Upper lobe of left lung (tissue), 6 donors: ENCODE results near the gene TMEM242. TPM values are rescaled to one million over a fixed set of nuclear protein-coding genes. Genes with fewer than 3 reads are reported as not detected.

Experiments used
- ATAC-seq, 2 donors: fragments of 200-7000 bp; cut with Tn5 transposase; one replicate each; pipeline ENCODE4 v1.9.1; 2022; ENCODE audit warnings: mild to moderate bottlenecking in 2 of 2, moderate library complexity in 2 of 2; ENCODE audit not compliant: low FRiP score in 2 of 2
- DNase-seq, 2 donors: peaks; one replicate each; pipeline ENCODE4 v3.0.0-alpha.2; 2019 to 2020
- H3K27ac ChIP-seq, 4 donors: fragments of 200-600 bp; sonication (generic); one replicate each; pipeline ENCODE4 v1.5.1; 2016 to 2019
- H3K27me3 ChIP-seq, 4 donors: fragments of 200-600 bp; sonication (generic); one replicate each; pipeline ENCODE4 v1.5.1; 2017 to 2019
- H3K36me3 ChIP-seq, 4 donors: fragments of 200-600 bp; sonication (generic); one replicate each; pipeline ENCODE4 v1.5.1; 2016 to 2019
- H3K4me1 ChIP-seq, 4 donors: fragments of 200-600 bp; sonication (generic); one replicate each; pipeline ENCODE4 v1.5.1; 2018 to 2019
- H3K4me3 ChIP-seq, 4 donors: fragments of 200-600 bp; sonication (generic); one replicate each; pipeline ENCODE4 v1.5.1; 2017 to 2019; ENCODE audit warnings: mild to moderate bottlenecking in 2 of 4, moderate library complexity in 1 of 4
- H3K9me3 ChIP-seq, 4 donors: fragments of 200-600 bp; sonication (generic); one replicate each; pipeline ENCODE4 v1.5.1; 2018 to 2019
- CTCF ChIP-seq, 6 experiments: fragments of 450-650 bp in 4 of 6; fragments of 200-600 bp in 2 of 6; sonication (generic) in 2 of 6; IDR thresholded peaks; one replicate each; pipeline ENCODE4 v1.5.1; 2016 to 2019; ENCODE audit warnings: antibody characterized with exemption in 6 of 6
- EP300 ChIP-seq, 4 donors: sonication (generic); formaldehyde crosslinking; IDR thresholded peaks; one replicate each; pipeline ENCODE4 v1.5.1; 2017; ENCODE audit warnings: antibody characterized with exemption in 4 of 4, control low read depth in 2 of 4
- POLR2A ChIP-seq, 4 donors: fragments of 450-650 bp; IDR thresholded peaks; one replicate each; pipeline ENCODE4 v1.5.1; 2016 to 2017; ENCODE audit warnings: antibody characterized with exemption in 4 of 4, mild to moderate bottlenecking in 2 of 4
- POLR2AphosphoS5 ChIP-seq, 2 donors: sonication (generic); formaldehyde crosslinking; IDR thresholded peaks; one replicate each; pipeline ENCODE4 v1.5.1; 2017; ENCODE audit warnings: antibody characterized with exemption in 2 of 2
- WGBS, 2 donors: methylation state at CpG; one replicate each; pipeline ENCODE4 v1.1.5; 2017 to 2018; 5-methylcytosine and 5-hydroxymethylcytosine counted together
- total RNA-seq, 6 donors: library from RNA; depleted of rRNA in 4 of 6; stranded (reverse); fragments of >200 nt in 4 of 6; gene quantifications; one replicate each; pipeline versions ENCODE4 v1.1.0 to v1.2.1, GENCODE V29; 2016 to 2021
- donor health status: DM: no; HTN: no; CAD: no; lungs with moderate emphysema.
- donor health status: DM: no; HTN: yes; CAD: no; lungs with severe emphysema.

The TMEM242 gene
- 10 to 100 TPM in 1 of 6 donors, 1 to 10 TPM in 5; 2.1 to 10.8 (median 6.5) TPM for total RNA-seq

- 0 to 1% methylated on average over 17 to 35 of the region's 42 CpGs for WGBS, 2 donors
- H3K9me3 ChIP-seq = no peaks in the 10 kb centered on the region
- ATAC-seq = peak; percentile 99
Observed at GRCh38 chr6:157323255-157323965, at the start of gene TMEM242. TMEM242 (minus strand) TSS chr6:157323519; CDS start chr6:157323499, 20 bp downstream.

GRCh38 chr6:157372501-157373280 is 49.4 kb upstream of the TMEM242 start:
- Histone ChIP-seq H3K27me3 (no peaks in the 10 kb centered on the region), H3K36me3 (no peaks in the 10 kb centered on the region), H3K4me1 (no peaks in the 10 kb centered on the region), H3K27ac (no peak overlapping the region), H3K9me3 (no peaks in the 10 kb centered on the region), H3K4me3 (no peak overlapping the region)
- no peak for TF ChIP-seq CTCF (IDR thresholded peaks at IDR 0.05)
- no peak for TF ChIP-seq EP300 (IDR thresholded peaks at IDR 0.05)
- TF ChIP-seq POLR2AphosphoS5 (IDR thresholded peaks at IDR 0.05) = no peak
- TF ChIP-seq POLR2A (IDR thresholded peaks at IDR 0.05) = no peak
- DNase-seq (no peak), ATAC-seq (no peak)
- WGBS, 2 donors = 91 to 93% methylated on average over 10 of the region's 10 CpGs

More at GRCh38 chr6:157323255-157323965, at the start of gene TMEM242:
- Histone ChIP-seq H3K4me1 (peaks cover 10 to 15% (median 14%) of the 10 kb centered on the region in 4 donors), H3K27ac (peak within 1 kb of the TSS; percentile 91 to 93 (median 92)), H3K27me3 (no peaks in the 10 kb centered on the region), H3K4me3 (peak within 1 kb of the TSS; percentile 56 to 84 (median 81)), H3K36me3 (peaks cover 0 to 15% (median 6%) of the 10 kb centered on the region in 4 donors)
- TF ChIP-seq EP300 (IDR thresholded peaks at IDR 0.05) = peak in 1 of 4 donors; percentile 2
- peak; percentile 18 to 63 (median 47) for TF ChIP-seq CTCF (IDR thresholded peaks at IDR 0.05)
- TF ChIP-seq POLR2AphosphoS5 (IDR thresholded peaks at IDR 0.05) = peak; percentile 82 to 89
- TF ChIP-seq POLR2A (IDR thresholded peaks at IDR 0.05) = peak in 3 of 4 donors; percentile 62 to 91 (median 69)
- peak; percentile 92 to 95 for DNase-seq

GRCh38 chr6:157370755-157371154 is 47.4 kb upstream of the TMEM242 start:
- DNase-seq (no peak), ATAC-seq (no peak)
- 89 to 94% methylated on average over 1 of the region's 1 CpG for WGBS, 2 donors
- no peaks in the 10 kb centered on the region for H3K36me3 ChIP-seq
- no peak for TF ChIP-seq POLR2A (IDR thresholded peaks at IDR 0.05)
- no peak for TF ChIP-seq POLR2AphosphoS5 (IDR thresholded peaks at IDR 0.05)
- TF ChIP-seq CTCF (IDR thresholded peaks at IDR 0.05) = no peak
- no peak for TF ChIP-seq EP300 (IDR thresholded peaks at IDR 0.05)
- H3K9me3 ChIP-seq = no peaks in the 10 kb centered on the region
- H3K4me3 ChIP-seq = no peak overlapping the region
- H3K4me1 ChIP-seq = no peaks in the 10 kb centered on the region
- no peak overlapping the region for H3K27ac ChIP-seq
- H3K27me3 ChIP-seq = no peaks in the 10 kb centered on the region

- H3K9me3 ChIP-seq = no peaks in the 10 kb centered on the region
- no peak for ATAC-seq
- DNase-seq = no peak
- H3K36me3 ChIP-seq = no peaks in the 10 kb centered on the region
- no peaks in the 10 kb centered on the region for H3K4me1 ChIP-seq
- H3K27ac ChIP-seq = no peak overlapping the region
- no peak overlapping the region for H3K4me3 ChIP-seq
- H3K27me3 ChIP-seq = no peaks in the 10 kb centered on the region
- 84% methylated on average over 7 of the region's 7 CpGs for WGBS, 2 donors
- TF ChIP-seq POLR2AphosphoS5 (IDR thresholded peaks at IDR 0.05) = no peak
- no peak for TF ChIP-seq CTCF (IDR thresholded peaks at IDR 0.05)
Observed at GRCh38 chr6:157368359-157369049, 45.2 kb upstream of the TMEM242 start.
